GM13976 (cell line): ENCODE data around the gene TAX1BP1.

ENCODE experiments used
- DNase-seq: peaks from one replicate; pipeline ENCODE4 v3.0.0; 2012; ENCODE audit warnings: low spot score
- CTCF ChIP-seq: IDR thresholded peaks from 2 replicates; pipeline ENCODE4 v1.5.1; 2012; ENCODE audit warnings: borderline replicate concordance, mild to moderate bottlenecking; ENCODE audit not compliant: insufficient read depth; ENCODE audit errors: extremely low read depth, missing control alignments, control extremely low read depth
- in situ Hi-C: fragments of 300-500 bp; cut with MboI; formaldehyde crosslinking; loops from one replicate; pipeline ENCODE4 v1.12.0; 2022; ENCODE audit warnings: low sequenced_read_pairs, mixed read lengths, inconsistent platforms; ENCODE audit not compliant: unreplicated experiment

Gene TAX1BP1

GRCh38 chr7:27782849-27783248 lies 42.9 kb downstream of the TAX1BP1 start:
- no peak for TF ChIP-seq CTCF
- in situ Hi-C loops: loop anchor here (25.0 kb wide), 1 partner anchor 571 kb away; the partner anchor contains the start of gene HOXA13
- DNase-seq: no peak

GRCh38 chr7:27784399-27785053 lies 44.6 kb downstream of the TAX1BP1 start:
- in situ Hi-C loops: loop anchor here (25.0 kb wide), 1 partner anchor 572 kb away; the partner anchor contains the start of gene HOXA13
- DNase-seq: peak; percentile 28

GRCh38 chr7:27788437-27788836 lies 48.5 kb downstream of the TAX1BP1 start:
- in situ Hi-C loops: loop anchor here (25.0 kb wide), 1 partner anchor 576 kb away; the partner anchor contains the start of gene HOXA13
- no peak for DNase-seq
- TF ChIP-seq CTCF: no peak

More at GRCh38 chr7:27784399-27785053, 44.6 kb downstream of the TAX1BP1 start:
- TF ChIP-seq CTCF: no peak

GRCh38 chr7:27793780-27794179 lies 53.8 kb downstream of the TAX1BP1 start:
- TF ChIP-seq CTCF: no peak
- DNase-seq: no peak
- in situ Hi-C loops: loop anchor here (25.0 kb wide), 1 partner anchor 581 kb away; the partner anchor contains the start of gene HOXA13

GRCh38 chr7:27795977-27796376 lies 56.0 kb downstream of the TAX1BP1 start:
- in situ Hi-C loops: loop anchor here (25.0 kb wide), 1 partner anchor 584 kb away; the partner anchor contains the start of gene HOXA13
- DNase-seq: no peak
- no peak for TF ChIP-seq CTCF

GRCh38 chr7:27799212-27799611 lies 59.2 kb downstream of the TAX1BP1 start:
- no peak for DNase-seq
- in situ Hi-C loops: loop anchor here (25.0 kb wide), 1 partner anchor 587 kb away; the partner anchor contains the start of gene HOXA13
- no peak for TF ChIP-seq CTCF
